A549 (cell line): ENCODE results near the gene GPBAR1. TPM values are rescaled to one million over a fixed set of nuclear protein-coding genes. Genes with fewer than 3 reads are reported as not detected.

Experiments
- ATAC-seq, 2 experiments: fragments of 200-7000 bp in 1 of 2; fragments of >200 bp in 1 of 2; cut with Nextera tagmentation in 1 of 2; cut with Tn5 transposase in 1 of 2; 3 replicates each; pipeline versions ENCODE4 v1.8.0 to v1.9.1; 2018 to 2020; ENCODE audit warnings: mild to moderate bottlenecking in 1 of 2, moderate library complexity in 1 of 2
- CTCF ChIA-PET: fragments of 300-600 bp; sonication (Branson Sonifier 250); formaldehyde crosslinking; extraction: SDS; loops from one replicate; lab custom pipeline; 2021; ENCODE audit warnings: antibody characterized with exemption, inconsistent platforms; lab: Yijun Ruan, JAX
- POLR2A ChIA-PET: fragments of 350-600 bp; formaldehyde crosslinking; extraction: SDS; loops from one replicate; lab custom pipeline; 2021; ENCODE audit warnings: antibody characterized with exemption, inconsistent platforms; lab: Yijun Ruan, JAX
- DNase-seq, 2 experiments: peaks; one replicate each; pipeline versions ENCODE4 v3.0.0 to v3.0.0-alpha.2; 2011 to 2016; ENCODE audit warnings: low read depth in 1 of 2, low spot score in 1 of 2
- FAIRE-seq: peaks from 2 replicates; lab custom pipeline; 2011; peaks lifted over from hg19 to GRCh38; lab: Jason Lieb, UNC
- H3K27ac ChIP-seq, 2 experiments: fragments of >200 bp; sonication (Bioruptor Twin); formaldehyde crosslinking; 3 replicates each; pipeline ENCODE4 v1.5.1; 2016 to 2017
- H3K4me1 ChIP-seq: fragments of >200 bp; sonication (Bioruptor Twin); formaldehyde crosslinking; 3 replicates; pipeline ENCODE4 v1.6.1; 2016
- H3K4me2 ChIP-seq: fragments of >200 bp; sonication (Bioruptor Twin); formaldehyde crosslinking; 3 replicates; pipeline ENCODE4 v1.6.1; 2016
- H3K4me3 ChIP-seq: fragments of >200 bp; sonication (Bioruptor Twin); formaldehyde crosslinking; 3 replicates; pipeline ENCODE4 v1.5.1; 2016
- H3K9me3 ChIP-seq: fragments of >200 bp; sonication (Bioruptor Twin); formaldehyde crosslinking; 3 replicates; pipeline ENCODE4 v1.6.1; 2016
- BHLHE40 ChIP-seq: IDR thresholded peaks from 2 replicates; pipeline ENCODE4 v1.6.1; 2012; ENCODE audit warnings: low read depth, low read length, inconsistent platforms
- CEBPB ChIP-seq, 2 experiments: fragments of >200 bp in 1 of 2; sonication (Bioruptor Twin) in 1 of 2; formaldehyde crosslinking in 1 of 2; IDR thresholded peaks; 2 replicates each; pipeline ENCODE4 v1.6.1; 2012 to 2016
- CHD2 ChIP-seq: fragments of 150-350 bp; IDR thresholded peaks from 2 replicates; pipeline ENCODE4 v1.6.1; 2014; ENCODE audit warnings: low read length; ENCODE audit not compliant: partially characterized antibody
- FOSL2 ChIP-seq, 2 experiments: fragments of 450-650 bp in 1 of 2; fragments of >200 bp in 1 of 2; sonication (Bioruptor Twin) in 1 of 2; formaldehyde crosslinking; IDR thresholded peaks; 2 replicates each; pipeline versions ENCODE4 v1.5.0 to v1.6.1; 2016 to 2020; ENCODE audit warnings: mild to moderate bottlenecking in 1 of 2, moderate library complexity in 1 of 2
- GATA3 ChIP-seq: IDR thresholded peaks from 2 replicates; pipeline ENCODE4 v1.6.1; 2012; ENCODE audit warnings: borderline replicate concordance
- JUNB ChIP-seq: fragments of >200 bp; sonication (Bioruptor Twin); formaldehyde crosslinking; IDR thresholded peaks from 2 replicates; pipeline ENCODE4 v1.6.1; 2016
- KDM1A ChIP-seq: fragments of 200-600 bp; sonication (generic); IDR thresholded peaks from 2 replicates; pipeline ENCODE4 v1.6.1; 2016; ENCODE audit warnings: low read depth, mild to moderate bottlenecking
- KDM5A ChIP-seq: fragments of 200-600 bp; sonication (generic); IDR thresholded peaks from 2 replicates; pipeline ENCODE4 v1.6.1; 2016; ENCODE audit warnings: antibody characterized with exemption, mild to moderate bottlenecking
- MAFK ChIP-seq: fragments of 450-650 bp; IDR thresholded peaks from 2 replicates; pipeline ENCODE4 v1.6.1; 2014; ENCODE audit not compliant: partially characterized antibody
- NR3C1 ChIP-seq: fragments of >200 bp; sonication (Bioruptor Twin); formaldehyde crosslinking; IDR thresholded peaks from 3 replicates; pipeline ENCODE4 v1.6.1; 2017
- POLR2AphosphoS2 ChIP-seq: conservative IDR thresholded peaks from 2 replicates; pipeline ENCODE4 v1.6.1; 2012; ENCODE audit warnings: low read length, improper control_type of control experiment, inconsistent platforms
- RAD21 ChIP-seq, 2 experiments: fragments of >200 bp in 1 of 2; sonication (Bioruptor Twin) in 1 of 2; formaldehyde crosslinking in 1 of 2; IDR thresholded peaks in 1 of 2; conservative IDR thresholded peaks in 1 of 2; 2 replicates in 1 of 2; 3 replicates in 1 of 2; pipeline ENCODE4 v1.6.1; 2012 to 2018; ENCODE audit warnings: inconsistent platforms in 1 of 2
- RNF2 ChIP-seq: fragments of 200-600 bp; sonication (generic); IDR thresholded peaks from 2 replicates; pipeline ENCODE4 v1.6.1; 2016; ENCODE audit warnings: low read depth, mild to moderate bottlenecking, antibody characterized with exemption, moderate library complexity, borderline replicate concordance
- SMC3 ChIP-seq: fragments of >200 bp; sonication (Bioruptor Twin); formaldehyde crosslinking; IDR thresholded peaks from 3 replicates; pipeline ENCODE4 v1.6.1; 2018; ENCODE audit warnings: inconsistent platforms
- SREBF2 ChIP-seq: fragments of 450-650 bp; IDR thresholded peaks from 2 replicates; pipeline ENCODE4 v1.6.1; 2014; ENCODE audit warnings: mild to moderate bottlenecking, moderate library complexity
- TP53 ChIP-seq: fragments of 250-450 bp; sonication (Bioruptor Pico); IDR thresholded peaks from 2 replicates; pipeline ENCODE4 v1.5.0; 2021; ENCODE audit warnings: mild to moderate bottlenecking, moderate library complexity
- ZFP36 ChIP-seq: fragments of 450-650 bp; IDR thresholded peaks from 2 replicates; pipeline ENCODE4 v1.6.1; 2014; ENCODE audit warnings: borderline replicate concordance; ENCODE audit not compliant: partially characterized antibody
- WGBS: methylation state at CpG from one replicate; pipeline ENCODE4 v1.1.6; 2017; ENCODE audit errors: missing lambda C conversion rate; 5-methylcytosine and 5-hydroxymethylcytosine counted together
- polyA plus RNA-seq, 4 experiments: library from polyadenylated mRNA; depleted of rRNA in 3 of 4; stranded (reverse); fragments of >200 nt; fragmentation: RNase III in 1 of 4; extraction: RNeasy Plus Mini Kit Qiagen cat#74134 plus additional on column Dnase treatment in 1 of 4; gene quantifications; 2 replicates in 3 of 4; 3 replicates in 1 of 4; pipeline ENCODE4 v1.2.3, GENCODE V29; 2011 to 2017
- TF ChIP-seq, protein P1 (sequence below): fragments of >200 bp; sonication (Bioruptor Twin); formaldehyde crosslinking; IDR thresholded peaks from 3 replicates; pipeline ENCODE4 v1.5.1; 2016
- TF ChIP-seq, protein P2 (sequence below): fragments of 200-600 bp; sonication (generic); IDR thresholded peaks from 2 replicates; pipeline ENCODE4 v1.6.1; 2016; ENCODE audit warnings: antibody characterized with exemption, mild to moderate bottlenecking, moderate library complexity
- TF ChIP-seq, protein P3 (sequence below): fragments of >200 bp; sonication (Bioruptor Twin); formaldehyde crosslinking; IDR thresholded peaks from 3 replicates; pipeline ENCODE4 v1.6.1; 2016
- TF ChIP-seq, protein P4 (sequence below): IDR thresholded peaks from 2 replicates; pipeline ENCODE4 v1.6.1; 2012

Gene GPBAR1
- polyA plus RNA-seq, 2 of the 4 experiments (the other 2 are of a cell fraction): 0.06 to 0.12 TPM

DNA sequence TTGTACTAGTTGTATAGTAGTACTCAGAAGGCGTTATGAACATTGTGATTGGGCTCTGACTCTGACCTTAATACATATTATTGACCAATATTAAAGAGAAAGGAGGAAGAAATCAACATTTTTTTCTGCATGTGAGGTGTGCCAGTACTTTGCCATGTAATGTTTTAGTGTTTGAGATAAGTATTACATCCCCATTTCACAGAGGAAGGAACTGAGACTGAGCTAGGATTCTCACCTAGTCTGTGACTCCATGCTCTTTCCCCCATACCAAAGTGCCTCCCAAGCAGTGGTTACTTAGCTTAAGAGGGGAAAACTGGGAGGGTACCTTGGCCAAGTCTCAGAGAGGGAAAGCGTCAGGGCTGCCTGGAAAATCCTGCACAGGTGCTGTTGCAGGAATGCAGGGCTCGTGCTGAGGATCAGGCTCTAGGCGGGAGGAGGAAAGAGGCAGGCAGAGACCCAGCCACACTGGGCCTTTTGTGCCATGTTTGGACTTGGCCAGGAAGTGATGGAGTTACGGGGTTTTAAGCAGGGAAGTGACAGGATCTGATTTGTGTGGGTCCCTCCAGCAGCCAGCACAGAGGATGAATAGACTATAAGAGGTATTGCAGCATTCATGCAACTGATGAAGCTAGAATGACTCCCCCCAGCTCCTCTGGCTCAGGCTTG, 11.2 kb downstream of the GPBAR1 start:
- 77% methylated on average over 5 of the region's 5 CpGs for WGBS
- H3K4me1 ChIP-seq: peaks cover 25% of the 10 kb centered on the region
- peak overlapping the region; percentile 100 for H3K4me2 ChIP-seq
- peak overlapping the region in 1 of 2 experiments; percentile 71; a peak in 2 of 6 replicates for H3K27ac ChIP-seq
- ChIA-PET CTCF (interaction anchor here (0.6 to 6.5 kb wide), 24 partner anchors 10 to 374 kb away, joined by 3 to 105 read pairs (median 4); partner anchors contain the start of gene CATIP), POLR2A (no interaction called here)
- no peak overlapping the region for H3K4me3 ChIP-seq
- no peak for ATAC-seq
- TF ChIP-seq TP53 (CRISPR knock-in tag): no peak
- TF ChIP-seq, protein P1, sequence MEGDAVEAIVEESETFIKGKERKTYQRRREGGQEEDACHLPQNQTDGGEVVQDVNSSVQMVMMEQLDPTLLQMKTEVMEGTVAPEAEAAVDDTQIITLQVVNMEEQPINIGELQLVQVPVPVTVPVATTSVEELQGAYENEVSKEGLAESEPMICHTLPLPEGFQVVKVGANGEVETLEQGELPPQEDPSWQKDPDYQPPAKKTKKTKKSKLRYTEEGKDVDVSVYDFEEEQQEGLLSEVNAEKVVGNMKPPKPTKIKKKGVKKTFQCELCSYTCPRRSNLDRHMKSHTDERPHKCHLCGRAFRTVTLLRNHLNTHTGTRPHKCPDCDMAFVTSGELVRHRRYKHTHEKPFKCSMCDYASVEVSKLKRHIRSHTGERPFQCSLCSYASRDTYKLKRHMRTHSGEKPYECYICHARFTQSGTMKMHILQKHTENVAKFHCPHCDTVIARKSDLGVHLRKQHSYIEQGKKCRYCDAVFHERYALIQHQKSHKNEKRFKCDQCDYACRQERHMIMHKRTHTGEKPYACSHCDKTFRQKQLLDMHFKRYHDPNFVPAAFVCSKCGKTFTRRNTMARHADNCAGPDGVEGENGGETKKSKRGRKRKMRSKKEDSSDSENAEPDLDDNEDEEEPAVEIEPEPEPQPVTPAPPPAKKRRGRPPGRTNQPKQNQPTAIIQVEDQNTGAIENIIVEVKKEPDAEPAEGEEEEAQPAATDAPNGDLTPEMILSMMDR: no peak
- TF ChIP-seq KDM5A: no peak
- TF ChIP-seq, protein P2, sequence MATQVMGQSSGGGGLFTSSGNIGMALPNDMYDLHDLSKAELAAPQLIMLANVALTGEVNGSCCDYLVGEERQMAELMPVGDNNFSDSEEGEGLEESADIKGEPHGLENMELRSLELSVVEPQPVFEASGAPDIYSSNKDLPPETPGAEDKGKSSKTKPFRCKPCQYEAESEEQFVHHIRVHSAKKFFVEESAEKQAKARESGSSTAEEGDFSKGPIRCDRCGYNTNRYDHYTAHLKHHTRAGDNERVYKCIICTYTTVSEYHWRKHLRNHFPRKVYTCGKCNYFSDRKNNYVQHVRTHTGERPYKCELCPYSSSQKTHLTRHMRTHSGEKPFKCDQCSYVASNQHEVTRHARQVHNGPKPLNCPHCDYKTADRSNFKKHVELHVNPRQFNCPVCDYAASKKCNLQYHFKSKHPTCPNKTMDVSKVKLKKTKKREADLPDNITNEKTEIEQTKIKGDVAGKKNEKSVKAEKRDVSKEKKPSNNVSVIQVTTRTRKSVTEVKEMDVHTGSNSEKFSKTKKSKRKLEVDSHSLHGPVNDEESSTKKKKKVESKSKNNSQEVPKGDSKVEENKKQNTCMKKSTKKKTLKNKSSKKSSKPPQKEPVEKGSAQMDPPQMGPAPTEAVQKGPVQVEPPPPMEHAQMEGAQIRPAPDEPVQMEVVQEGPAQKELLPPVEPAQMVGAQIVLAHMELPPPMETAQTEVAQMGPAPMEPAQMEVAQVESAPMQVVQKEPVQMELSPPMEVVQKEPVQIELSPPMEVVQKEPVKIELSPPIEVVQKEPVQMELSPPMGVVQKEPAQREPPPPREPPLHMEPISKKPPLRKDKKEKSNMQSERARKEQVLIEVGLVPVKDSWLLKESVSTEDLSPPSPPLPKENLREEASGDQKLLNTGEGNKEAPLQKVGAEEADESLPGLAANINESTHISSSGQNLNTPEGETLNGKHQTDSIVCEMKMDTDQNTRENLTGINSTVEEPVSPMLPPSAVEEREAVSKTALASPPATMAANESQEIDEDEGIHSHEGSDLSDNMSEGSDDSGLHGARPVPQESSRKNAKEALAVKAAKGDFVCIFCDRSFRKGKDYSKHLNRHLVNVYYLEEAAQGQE: no peak
- TF ChIP-seq MAFK: no peak
- TF ChIP-seq, protein P3, sequence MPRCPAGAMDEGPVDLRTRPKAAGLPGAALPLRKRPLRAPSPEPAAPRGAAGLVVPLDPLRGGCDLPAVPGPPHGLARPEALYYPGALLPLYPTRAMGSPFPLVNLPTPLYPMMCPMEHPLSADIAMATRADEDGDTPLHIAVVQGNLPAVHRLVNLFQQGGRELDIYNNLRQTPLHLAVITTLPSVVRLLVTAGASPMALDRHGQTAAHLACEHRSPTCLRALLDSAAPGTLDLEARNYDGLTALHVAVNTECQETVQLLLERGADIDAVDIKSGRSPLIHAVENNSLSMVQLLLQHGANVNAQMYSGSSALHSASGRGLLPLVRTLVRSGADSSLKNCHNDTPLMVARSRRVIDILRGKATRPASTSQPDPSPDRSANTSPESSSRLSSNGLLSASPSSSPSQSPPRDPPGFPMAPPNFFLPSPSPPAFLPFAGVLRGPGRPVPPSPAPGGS: no peak
- TF ChIP-seq, protein P4, sequence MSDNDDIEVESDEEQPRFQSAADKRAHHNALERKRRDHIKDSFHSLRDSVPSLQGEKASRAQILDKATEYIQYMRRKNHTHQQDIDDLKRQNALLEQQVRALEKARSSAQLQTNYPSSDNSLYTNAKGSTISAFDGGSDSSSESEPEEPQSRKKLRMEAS: no peak
- TF ChIP-seq POLR2AphosphoS2: no peak
- no peak for TF ChIP-seq JUNB
- no peak for TF ChIP-seq FOSL2 (IDR thresholded peaks at IDR 0.05)
- TF ChIP-seq FOSL2 (CRISPR knock-in tag; IDR thresholded peaks at IDR 0.05): no peak
- TF ChIP-seq, all 56 proteins: peak for 0
- no peaks in the 10 kb centered on the region for H3K9me3 ChIP-seq
- FAIRE-seq: no peak
- no peak for DNase-seq

DNA sequence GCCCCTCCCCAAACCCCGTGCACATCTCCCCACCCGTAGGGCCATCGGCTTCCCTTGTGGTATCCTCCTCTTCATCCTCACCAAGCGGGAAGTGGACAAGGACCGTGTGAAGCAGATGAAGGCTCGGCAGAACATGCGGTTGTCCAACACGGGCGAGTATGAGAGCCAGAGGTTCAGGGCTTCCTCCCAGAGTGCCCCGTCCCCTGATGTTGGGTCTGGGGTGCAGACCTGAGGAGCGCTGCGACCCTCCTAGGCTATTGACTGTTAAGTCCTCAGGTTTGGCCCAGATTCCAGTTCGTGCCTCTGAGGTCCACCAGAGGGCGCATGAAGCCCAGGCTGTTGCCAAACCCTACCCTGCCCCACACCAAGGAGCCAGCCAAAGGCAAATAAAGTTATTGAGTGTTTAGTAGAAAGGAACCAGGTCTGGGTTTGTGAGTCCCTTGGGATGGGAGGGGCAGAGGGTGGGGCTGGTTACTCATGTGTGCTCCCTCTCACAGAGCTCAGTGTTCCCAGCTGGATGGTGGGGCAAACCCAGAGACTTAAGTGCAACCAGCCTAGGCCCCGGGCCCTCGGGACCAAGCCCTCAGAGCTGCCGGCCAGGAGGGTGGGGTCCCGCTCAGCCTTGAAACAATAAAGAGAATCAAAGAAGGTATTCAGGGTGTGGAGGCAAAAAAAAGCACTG, 11.9 kb downstream of the GPBAR1 start:
- ATAC-seq (peak; percentile 44 to 62), FAIRE-seq (no peak), DNase-seq (peak; percentile 87 to 91)
- WGBS: 18% methylated on average over 18 of the region's 18 CpGs
- no peaks in the 10 kb centered on the region for H3K9me3 ChIP-seq
- ChIA-PET POLR2A (no interaction called here), CTCF (interaction anchor here (0.7 to 6.5 kb wide), 32 partner anchors 11 to 374 kb away, joined by 3 to 105 read pairs (median 4); partner anchors contain the start of genes CATIP and TMBIM1)
- peak overlapping the region; percentile 100 for H3K4me2 ChIP-seq
- no peak for TF ChIP-seq SREBF2
- TF ChIP-seq CEBPB (IDR thresholded peaks at IDR 0.05): peak in 1 of 2 experiments; percentile 61; a peak in 1 of 4 replicates
- TF ChIP-seq GATA3: no peak
- TF ChIP-seq, protein P3: no peak
- TF ChIP-seq TP53 (CRISPR knock-in tag): no peak
- TF ChIP-seq KDM1A: no peak
- TF ChIP-seq, protein P1: peak; percentile 83
- TF ChIP-seq NR3C1: no peak
- no peak for TF ChIP-seq FOSL2 (IDR thresholded peaks at IDR 0.05)
- no peak; the same call in 1 of the 2 replicates for TF ChIP-seq FOSL2 (CRISPR knock-in tag; IDR thresholded peaks at IDR 0.05)
- no peak for TF ChIP-seq ZFP36
- no peak for TF ChIP-seq BHLHE40
- TF ChIP-seq RAD21 (conservative IDR thresholded peaks at IDR 0.05 in 1 of 2, IDR thresholded peaks at IDR 0.05 in 1 of 2): peak; percentile 82 to 90
- no peak for TF ChIP-seq RNF2
- TF ChIP-seq CHD2: no peak
- TF ChIP-seq SMC3: peak; percentile 83
- peaks cover 25% of the 10 kb centered on the region for H3K4me1 ChIP-seq
- H3K27ac ChIP-seq: peak overlapping the region; percentile 23 to 71; a peak in 4 of 6 replicates
- H3K4me3 ChIP-seq: no peak overlapping the region
